GM19397 (cell line): Measurements from ENCODE around the gene FRMPD2.
A peak's percentile ranks its signal among the peaks of the same experiment; 100 is the strongest.
"Not testable (repeated sequence)": the region's sequence is repeated elsewhere in the genome, so short reads cannot be mapped to it uniquely, and the experiment has no call there.

ENCODE experiments used
- ATAC-seq: cut with Tn5 transposase; IDR thresholded peaks from one replicate; pipeline ENCODE4 v1.9.1; 2021; ENCODE audit warnings: mild to moderate bottlenecking, moderate library complexity; ENCODE audit not compliant: unreplicated experiment

Gene FRMPD2

GRCh38 chr10:48209241-48209640 is 65.3 kb downstream of the FRMPD2 start:
- ATAC-seq, result no peak

GRCh38 chr10:48207853-48208252 is 66.6 kb downstream of the FRMPD2 start:
- no peak for ATAC-seq

GRCh38 chr10:48206482-48207250 is 67.8 kb downstream of the FRMPD2 start:
- no peak for ATAC-seq

- peak; percentile 58 for ATAC-seq
Observed at GRCh38 chr10:48205918-48206317, 68.6 kb downstream of the FRMPD2 start.

- ATAC-seq, result no peak
Observed at GRCh38 chr10:48199580-48200377, 74.7 kb downstream of the FRMPD2 start.

GRCh38 chr10:48197236-48197899 is 77.1 kb downstream of the FRMPD2 start:
- ATAC-seq, result no peak

- ATAC-seq, result no peak
Observed at GRCh38 chr10:48195803-48196202, 78.7 kb downstream of the FRMPD2 start.

- ATAC-seq, result no peak
Observed at GRCh38 chr10:48194830-48195229, 79.7 kb downstream of the FRMPD2 start.

GRCh38 chr10:48193556-48193955 is 80.9 kb downstream of the FRMPD2 start:
- ATAC-seq, result no peak

GRCh38 chr10:48192881-48193450 is 81.5 kb downstream of the FRMPD2 start:
- ATAC-seq, result no peak

GRCh38 chr10:48187713-48188485 is 86.6 kb downstream of the FRMPD2 start:
- ATAC-seq, result no peak

GRCh38 chr10:48187126-48187525 is 87.4 kb downstream of the FRMPD2 start:
- no peak for ATAC-seq

GRCh38 chr10:48186264-48186804 is 88.2 kb downstream of the FRMPD2 start:
- ATAC-seq, result not testable (repeated sequence)

GRCh38 chr10:48184224-48184623 is 90.3 kb downstream of the FRMPD2 start:
- ATAC-seq, result no peak

GRCh38 chr10:48172715-48173114 is 101.8 kb downstream of the FRMPD2 start:
- not testable (repeated sequence) for ATAC-seq

- ATAC-seq, result not testable (repeated sequence)
Observed at GRCh38 chr10:48160670-48161069, 113.8 kb downstream of the FRMPD2 start.

GRCh38 chr10:48160163-48160562 is 114.3 kb downstream of the FRMPD2 start:
- ATAC-seq, result not testable (repeated sequence)

- not testable (repeated sequence) for ATAC-seq
Observed at GRCh38 chr10:48154211-48155140, 120.0 kb downstream of the FRMPD2 start.

- ATAC-seq, result not testable (repeated sequence)
Observed at GRCh38 chr10:48147643-48148042, 126.9 kb downstream of the FRMPD2 start.
